Activated CD4-positive, alpha-beta T cell treated with anti-CD3 and anti-CD28 coated beads, Interleukin-2, amount 50 U/mL, for 1 hour (primary cell): ENCODE data around the gene UBAP2.
"Not testable (repeated sequence)": the region's sequence is repeated elsewhere in the genome, so short reads cannot be mapped to it uniquely, and the experiment has no call there.

Experiments
- DNase-seq: peaks from one replicate; pipeline ENCODE4 v3.0.0-alpha.2; 2020

Gene UBAP2

DNA sequence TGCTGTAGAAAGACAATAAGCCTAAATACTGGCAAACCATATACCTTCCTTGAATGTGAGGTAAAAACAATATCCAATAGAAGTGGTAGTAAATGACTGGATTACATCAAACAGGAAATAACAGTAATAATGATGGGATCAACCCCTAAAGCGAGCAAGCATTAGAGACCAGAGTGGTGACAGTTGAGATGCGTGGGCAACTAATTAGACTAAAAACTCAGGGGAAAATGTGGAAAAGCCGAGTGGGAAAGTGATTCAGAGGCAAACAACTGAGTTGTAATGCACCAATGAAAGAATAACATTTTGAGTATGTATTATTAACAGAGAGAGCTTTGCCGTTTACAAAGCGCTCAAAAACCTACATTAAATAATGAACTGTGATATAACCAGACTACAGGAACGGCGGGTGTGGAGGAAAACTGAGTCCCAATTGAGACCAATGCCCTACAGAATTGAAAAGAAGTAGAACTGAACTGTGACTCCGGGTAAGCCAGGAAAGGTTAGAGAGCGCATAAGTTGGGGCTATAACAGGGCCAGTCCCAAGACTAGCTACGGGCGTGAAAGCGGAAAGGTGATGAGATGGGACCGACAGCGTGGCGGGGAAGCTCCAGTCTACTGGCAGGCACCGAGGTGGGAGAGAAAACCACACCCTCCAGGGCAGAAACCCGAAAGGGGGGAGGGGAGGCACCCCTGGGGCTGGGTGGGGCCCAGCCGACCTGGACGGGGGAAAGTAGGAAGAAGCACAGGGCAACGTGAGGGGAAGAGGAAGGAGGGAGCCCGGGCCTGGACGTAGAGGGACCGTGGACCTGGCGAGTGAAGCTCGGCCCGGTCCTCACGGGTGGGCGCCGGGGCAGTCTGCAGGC lies 592 bp downstream of the UBAP2 start:
- DNase-seq, result peak; percentile 33

DNA sequence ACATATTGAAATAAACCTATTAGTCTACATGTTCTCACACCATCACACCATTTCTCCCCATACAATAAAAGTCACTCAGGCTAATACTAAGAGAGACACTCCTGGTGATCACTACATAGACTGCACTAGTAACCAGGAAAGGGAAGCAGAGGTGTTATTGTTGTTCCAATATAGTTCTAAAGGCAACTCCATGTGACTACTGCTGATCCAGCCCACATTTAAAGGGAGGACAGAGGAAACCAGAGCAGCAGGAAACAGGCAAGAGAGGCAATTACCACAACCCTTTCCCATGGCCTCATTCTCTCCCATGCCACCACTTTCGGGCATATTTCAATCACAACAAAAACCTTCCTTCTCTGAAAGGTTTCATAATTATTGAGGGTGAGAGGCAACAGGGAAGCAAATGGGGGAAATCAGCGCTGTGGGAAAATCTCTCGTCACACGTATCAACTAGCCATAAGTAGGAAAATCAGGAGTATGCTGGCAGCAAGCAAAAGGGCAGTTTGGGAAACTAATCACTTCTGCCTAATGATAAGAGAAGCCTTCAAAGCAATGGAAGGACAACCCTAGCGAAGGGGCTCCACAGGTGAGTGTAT lies 1.8 kb downstream of the UBAP2 start:
- no peak for DNase-seq

- DNase-seq, result no peak
Observed at GRCh38 chr9:34045903-34046302, 2.8 kb downstream of the UBAP2 start.

DNA sequence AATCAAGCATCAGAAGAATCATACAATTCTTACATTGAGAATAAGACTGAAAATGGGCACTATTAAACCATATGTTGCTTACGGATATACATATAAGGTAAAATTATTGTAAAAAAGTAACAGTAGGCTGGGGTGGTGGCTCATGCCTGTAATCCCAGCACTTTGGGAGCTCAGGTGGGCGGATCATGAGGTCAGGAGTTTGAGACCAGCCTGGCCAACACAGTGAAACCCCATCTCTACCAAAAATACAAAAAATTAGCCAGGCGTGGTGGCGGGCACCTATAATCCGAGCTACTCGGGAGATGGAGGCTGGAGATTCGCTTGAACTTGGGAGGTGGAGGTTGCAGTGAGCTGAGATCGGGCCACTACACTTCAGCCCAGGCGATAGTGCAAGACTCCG lies 6.6 kb downstream of the UBAP2 start:
- DNase-seq, result not testable (repeated sequence)

GRCh38 chr9:34038851-34039250 lies 9.8 kb downstream of the UBAP2 start:
- not testable (repeated sequence) for DNase-seq

DNA sequence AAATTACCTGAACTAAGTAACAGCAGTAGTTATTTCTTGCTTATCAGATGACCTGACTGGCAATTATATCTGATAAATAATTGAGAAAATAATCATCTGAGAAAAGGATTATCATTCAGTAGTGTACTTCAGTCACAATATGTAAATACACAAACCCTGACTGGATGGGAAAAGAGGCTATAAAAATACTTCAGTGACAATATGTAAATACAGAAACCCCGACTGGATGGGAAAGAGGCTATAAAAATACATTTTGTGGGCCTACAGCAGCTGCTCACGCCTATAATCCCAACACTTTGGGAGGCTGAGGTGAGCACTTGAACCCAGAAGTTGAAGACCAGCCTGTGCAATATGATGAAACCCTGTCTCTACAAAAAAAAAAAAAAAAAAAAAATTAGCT lies 11.1 kb downstream of the UBAP2 start:
- DNase-seq, result no peak

- no peak for DNase-seq
Observed at GRCh38 chr9:34036625-34037024, 12.1 kb downstream of the UBAP2 start.

DNA sequence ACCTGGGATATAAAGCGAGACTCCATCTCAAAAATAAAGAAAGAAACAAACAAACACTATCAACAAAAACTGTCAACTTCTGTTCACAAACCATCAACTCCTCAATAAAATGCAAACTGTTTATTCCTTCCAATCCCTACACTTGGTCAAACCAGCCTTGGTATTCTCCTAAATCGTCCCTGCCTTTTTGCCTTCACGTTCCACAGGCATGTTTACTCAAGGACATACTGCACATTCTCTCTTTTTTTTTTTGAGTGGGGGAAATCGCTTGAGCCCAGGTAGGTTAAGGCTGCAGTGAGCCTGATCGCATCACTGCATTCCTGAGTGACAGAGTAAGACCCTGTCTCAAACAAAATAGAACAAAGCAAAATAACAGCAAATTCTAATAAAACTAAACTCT lies 13.0 kb downstream of the UBAP2 start:
- DNase-seq, result no peak

DNA sequence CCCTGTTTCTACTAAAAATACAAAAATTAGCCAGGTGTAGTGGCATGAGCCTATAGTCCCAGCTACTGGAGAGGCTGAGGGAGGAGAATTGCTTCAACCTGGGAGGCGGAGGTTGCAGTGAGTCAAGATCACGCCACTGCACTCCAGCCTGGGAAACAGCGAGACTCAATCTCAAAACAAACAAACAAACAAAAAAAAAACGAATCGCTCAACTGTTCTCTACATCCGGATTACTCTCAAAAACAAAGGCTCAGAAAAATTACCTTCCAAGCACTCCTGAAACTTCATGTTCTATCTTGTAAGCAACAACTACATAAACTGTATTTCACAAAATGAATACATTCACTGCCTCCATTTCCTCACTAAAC lies 14.0 kb downstream of the UBAP2 start:
- no peak for DNase-seq

GRCh38 chr9:34032631-34033030 lies 16.1 kb downstream of the UBAP2 start:
- no peak for DNase-seq

GRCh38 chr9:34027845-34028574 lies 20.7 kb downstream of the UBAP2 start:
- no peak for DNase-seq

DNA sequence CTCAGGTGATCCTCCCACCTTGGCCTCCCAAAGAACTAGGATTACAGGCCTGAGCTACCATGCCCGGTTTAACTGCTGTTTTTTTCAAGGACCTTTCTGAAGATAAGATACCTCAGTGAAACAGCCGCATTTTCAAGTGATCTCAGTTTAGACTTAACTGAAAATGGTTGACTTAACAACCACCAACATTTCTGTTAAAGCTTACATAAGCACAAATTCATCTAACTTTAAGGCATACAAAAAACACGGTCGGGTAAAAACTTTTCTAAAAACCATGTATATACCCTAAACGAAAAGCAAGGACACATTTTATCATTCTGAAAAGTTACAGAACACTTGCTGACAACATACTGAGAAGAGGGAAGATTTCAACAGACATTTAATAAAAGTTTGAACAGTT lies 22.9 kb downstream of the UBAP2 start:
- DNase-seq, result no peak

GRCh38 chr9:34025062-34025461 lies 23.6 kb downstream of the UBAP2 start:
- no peak for DNase-seq

GRCh38 chr9:34024476-34024875 lies 24.2 kb downstream of the UBAP2 start:
- DNase-seq, result not testable (repeated sequence)

DNA sequence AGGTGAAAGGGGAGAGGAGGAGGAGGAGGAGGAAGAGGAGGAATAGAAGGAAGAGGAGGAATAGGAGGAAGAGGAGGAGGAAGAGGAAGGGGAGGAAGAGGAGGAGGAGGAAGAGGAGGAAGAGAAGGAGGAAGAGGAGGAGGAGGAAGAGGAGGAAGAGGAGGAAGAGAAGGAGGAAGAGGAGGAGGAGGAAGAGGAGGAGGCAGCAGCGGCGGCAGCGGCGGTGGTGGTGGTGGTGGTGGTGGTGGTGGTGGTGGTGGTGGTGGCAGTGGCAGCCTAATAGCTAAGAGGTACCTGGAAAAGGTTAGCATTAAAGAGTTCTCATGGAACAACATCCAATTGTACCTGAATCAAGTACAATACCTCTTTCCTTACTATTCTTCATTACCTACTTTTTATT lies 32.5 kb downstream of the UBAP2 start:
- no peak for DNase-seq

DNA sequence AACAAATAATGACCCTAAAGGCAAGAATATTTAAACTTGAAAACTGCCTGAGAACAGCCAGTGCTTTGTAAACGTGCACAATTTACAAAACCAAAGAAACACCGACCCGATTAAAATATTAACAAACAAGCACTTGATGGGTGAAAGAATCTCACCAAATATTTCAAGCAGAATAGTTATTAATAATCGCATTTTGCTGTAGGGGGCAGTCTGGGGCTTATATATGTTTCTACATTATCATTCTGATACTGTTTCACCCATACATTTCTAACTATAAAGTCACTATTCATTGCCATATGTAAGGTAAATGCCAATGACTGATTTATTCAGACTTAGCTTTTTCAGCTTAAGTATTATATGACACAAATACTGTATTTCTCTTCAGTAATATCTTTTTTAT lies 37.7 kb downstream of the UBAP2 start:
- DNase-seq, result no peak

DNA sequence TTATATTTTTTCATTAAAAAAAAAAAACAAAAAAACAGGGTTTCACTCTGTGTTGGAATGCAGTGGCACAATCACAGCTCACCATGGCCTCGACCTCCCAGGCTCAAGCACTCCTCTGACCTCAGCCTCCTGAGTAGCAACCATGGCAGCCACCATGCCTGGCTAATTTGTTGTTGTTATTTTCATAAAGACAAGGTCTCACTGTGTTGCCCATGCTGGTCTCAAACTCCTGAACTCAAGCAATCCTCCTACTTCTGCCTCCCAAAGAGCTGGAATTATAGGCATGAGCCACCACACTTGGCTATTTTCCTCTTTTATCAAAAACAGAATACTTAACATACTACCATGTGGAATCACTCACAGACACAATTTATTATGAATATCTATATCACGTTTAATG lies 46.7 kb downstream of the UBAP2 start:
- DNase-seq, result no peak

DNA sequence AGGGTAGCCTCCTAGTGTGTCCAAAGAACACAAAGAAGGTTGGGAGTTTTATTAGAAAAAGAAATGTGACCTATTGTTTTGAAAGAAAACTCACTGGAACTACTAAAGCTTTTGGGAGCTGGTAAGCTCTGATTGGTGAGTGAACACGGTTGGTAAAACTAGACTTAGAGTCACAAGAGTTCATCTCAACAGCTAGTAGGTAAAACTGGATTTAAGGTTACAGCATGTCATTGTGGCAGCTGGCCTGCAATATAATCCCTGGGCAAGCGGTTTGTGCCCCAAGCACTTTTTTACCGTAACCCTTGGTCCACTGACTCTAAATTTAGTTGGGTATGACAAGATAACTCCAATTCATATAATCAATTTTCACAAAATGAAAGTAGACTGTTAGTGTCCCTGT lies 47.4 kb downstream of the UBAP2 start:
- DNase-seq, result no peak

GRCh38 chr9:33995449-33995848 lies 53.2 kb downstream of the UBAP2 start:
- no peak for DNase-seq

DNA sequence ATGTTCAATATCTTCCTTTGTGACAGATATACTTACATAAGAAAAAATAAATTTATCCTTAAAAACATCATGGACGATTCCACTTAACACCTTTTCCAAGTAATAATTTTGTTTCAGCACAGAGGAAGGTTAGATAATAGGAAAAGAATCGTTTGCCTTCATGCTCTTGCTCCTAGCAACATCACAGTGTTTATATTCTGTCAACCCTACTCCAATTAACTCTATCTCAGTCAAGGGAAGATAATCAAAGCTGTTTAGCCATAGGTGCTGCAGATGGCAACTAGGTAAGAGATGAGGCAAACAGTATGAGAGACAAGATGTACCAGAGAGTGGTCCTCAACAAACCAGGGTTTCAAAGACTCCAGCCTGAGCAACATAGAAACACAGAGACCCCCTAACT lies 55.6 kb downstream of the UBAP2 start:
- DNase-seq, result no peak

GRCh38 chr9:33992632-33993031 lies 56.1 kb downstream of the UBAP2 start:
- DNase-seq, result no peak

- no peak for DNase-seq
Observed at GRCh38 chr9:33988219-33988890, 60.3 kb downstream of the UBAP2 start.

GRCh38 chr9:33976414-33976813 lies 72.3 kb downstream of the UBAP2 start:
- DNase-seq, result no peak

DNA sequence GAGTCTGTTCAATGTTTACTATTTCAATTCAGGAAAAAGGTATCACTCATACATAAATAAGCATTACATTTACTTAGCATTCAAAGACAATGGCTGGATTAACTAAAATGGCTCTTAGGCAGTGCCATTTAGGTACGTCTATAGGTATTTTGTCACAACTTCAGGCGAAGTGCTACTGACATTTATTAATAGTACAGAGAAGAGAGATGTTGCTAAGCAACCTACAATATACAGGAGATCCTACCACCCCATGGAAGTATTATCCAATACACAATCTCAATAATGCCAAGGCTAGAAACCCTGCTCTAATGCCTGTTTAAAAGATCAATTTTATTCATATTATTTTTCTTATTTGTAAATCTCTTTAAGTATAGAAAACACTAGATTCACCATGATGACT lies 76.0 kb downstream of the UBAP2 start:
- DNase-seq, result no peak
